ENCODE results near the gene PSAPL1.

Gene PSAPL1

GRCh38 chr4:7434766-7435150 is at the start of gene PSAPL1:
PSAPL1 (minus strand) TSS chr4:7434930; CDS start chr4:7434879, 51 bp downstream.
- DNase-seq (ENCODE audit: low spot score): peak; percentile 63

- no peak for DNase-seq (ENCODE audit: low spot score)
Observed at GRCh38 chr4:7481227-7481626, 46.5 kb upstream of the PSAPL1 start.

GRCh38 chr4:7480423-7480822 is 45.7 kb upstream of the PSAPL1 start:
- no peak for DNase-seq (ENCODE audit: low spot score)

- no peak for DNase-seq (ENCODE audit: low spot score)
Observed at GRCh38 chr4:7478665-7479064, 43.9 kb upstream of the PSAPL1 start.

DNA sequence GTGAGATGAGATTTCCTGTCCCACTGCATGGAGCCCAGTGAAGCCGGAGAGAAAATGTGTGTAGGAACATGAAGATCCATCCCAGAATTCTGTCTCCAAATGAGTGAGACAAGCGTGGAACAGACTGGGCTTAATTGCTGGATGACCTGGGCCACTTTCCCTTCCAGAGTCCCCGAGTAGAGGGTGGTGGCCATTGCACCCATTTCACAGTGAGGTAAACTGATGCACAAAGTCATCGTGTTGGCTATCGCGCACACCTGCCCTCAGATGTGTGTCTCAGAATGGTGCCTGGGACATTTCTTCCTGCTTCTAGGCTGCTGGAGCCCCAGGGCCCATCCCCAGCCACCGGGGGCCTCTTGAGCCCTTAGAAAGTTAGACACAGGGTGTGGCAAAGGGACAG is 43.0 kb upstream of the PSAPL1 start:
- no peak for DNase-seq (ENCODE audit: low spot score)

DNA sequence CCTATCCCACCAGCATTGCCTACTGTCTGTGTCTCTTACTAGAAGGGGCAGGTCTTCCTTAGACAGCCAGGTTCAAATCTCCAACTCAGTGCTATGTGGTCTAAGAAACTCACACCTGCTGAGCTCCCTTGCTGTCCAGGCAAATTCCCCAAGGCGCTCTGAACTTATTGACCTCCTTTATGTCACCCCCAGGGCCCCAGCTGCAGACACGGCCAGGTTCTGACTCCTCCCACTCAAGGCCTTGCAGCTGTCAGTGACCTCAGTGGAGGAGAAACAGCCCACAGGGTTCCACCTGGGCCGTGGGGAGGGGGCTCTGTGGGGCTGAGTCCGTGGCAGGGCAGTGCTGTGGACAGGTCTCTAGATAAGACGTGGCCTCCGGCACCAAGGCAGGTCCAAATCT is 42.1 kb upstream of the PSAPL1 start:
- DNase-seq (ENCODE audit: low spot score): no peak

DNA sequence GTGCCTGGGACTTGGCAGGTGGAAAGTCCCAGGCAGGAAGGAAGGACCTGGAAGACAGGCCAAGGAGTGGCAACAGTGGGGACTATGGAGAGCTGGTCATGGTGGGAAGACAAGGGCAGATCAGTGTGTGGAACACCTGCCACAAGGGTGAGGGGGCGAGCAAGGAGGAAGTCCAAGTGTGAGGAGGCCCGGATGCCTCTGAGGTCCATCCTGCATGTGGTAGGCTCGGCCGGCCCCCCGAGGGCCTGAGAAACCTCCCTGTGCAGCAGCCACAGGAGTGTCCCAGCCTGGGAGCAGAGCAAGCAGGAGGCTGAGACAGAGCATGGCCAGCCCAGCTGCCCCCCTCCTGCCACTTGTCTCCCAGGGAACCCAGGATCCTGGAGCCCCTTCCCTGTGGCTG is 40.5 kb upstream of the PSAPL1 start:
- DNase-seq (ENCODE audit: low spot score): no peak

- DNase-seq (ENCODE audit: low spot score): no peak
Observed at GRCh38 chr4:7474320-7474719, 39.6 kb upstream of the PSAPL1 start.

GRCh38 chr4:7473081-7473480 is 38.4 kb upstream of the PSAPL1 start:
- no peak for DNase-seq (ENCODE audit: low spot score)

DNA sequence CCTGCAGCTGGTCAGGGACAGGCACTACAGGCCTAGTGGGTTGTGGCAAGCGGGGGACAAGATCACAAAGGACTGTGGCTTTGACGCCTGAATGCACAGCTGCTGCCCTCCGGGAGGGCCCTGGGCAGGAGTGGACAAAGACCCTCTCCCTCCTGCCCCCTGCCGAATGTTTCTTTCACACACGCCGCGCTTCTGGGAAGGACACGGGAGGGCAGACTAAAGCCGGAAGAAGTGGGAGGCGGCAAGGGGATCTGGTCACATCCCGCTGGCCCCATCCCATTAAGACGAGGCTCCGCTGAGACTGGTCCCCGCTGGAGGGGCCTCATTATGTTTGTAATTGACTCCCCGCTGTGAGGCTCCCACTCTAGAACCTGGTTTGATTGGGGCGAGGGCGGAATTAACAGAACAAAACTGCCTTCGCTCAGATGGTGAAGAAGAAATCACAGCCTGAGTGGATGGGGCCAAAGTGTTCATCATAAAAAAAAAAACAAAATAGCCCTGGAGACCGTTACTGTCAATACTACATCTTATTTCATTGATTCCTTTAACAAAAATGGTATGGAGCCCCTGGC is 37.8 kb upstream of the PSAPL1 start:
- DNase-seq (ENCODE audit: low spot score): no peak

- no peak for DNase-seq (ENCODE audit: low spot score)
Observed at GRCh38 chr4:7470522-7471128, 35.9 kb upstream of the PSAPL1 start.

DNA sequence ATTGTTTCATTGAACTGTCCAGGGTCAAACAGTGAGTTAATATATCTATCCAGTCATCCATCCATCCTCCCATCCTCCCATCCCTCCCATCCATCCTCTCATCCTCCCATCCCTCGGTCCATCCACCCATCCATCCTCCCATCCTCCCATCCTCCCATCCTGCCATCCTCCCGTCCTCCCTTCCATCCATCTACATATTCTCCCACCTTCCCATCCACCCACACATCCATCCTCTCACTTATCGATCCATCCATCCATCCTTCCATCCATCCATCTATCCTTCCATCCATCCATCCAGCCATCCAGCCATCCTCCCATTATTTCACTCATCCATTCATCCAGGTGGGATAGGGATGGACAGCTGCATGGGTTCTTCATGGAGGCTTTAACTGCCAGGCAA is 35.4 kb upstream of the PSAPL1 start:
- DNase-seq (ENCODE audit: low spot score): no peak

GRCh38 chr4:7469023-7469422 is 34.3 kb upstream of the PSAPL1 start:
- DNase-seq (ENCODE audit: low spot score): no peak

- DNase-seq (ENCODE audit: low spot score): no peak
Observed at GRCh38 chr4:7467471-7467870, 32.7 kb upstream of the PSAPL1 start.

GRCh38 chr4:7466904-7467303 is 32.2 kb upstream of the PSAPL1 start:
- DNase-seq (ENCODE audit: low spot score): no peak

DNA sequence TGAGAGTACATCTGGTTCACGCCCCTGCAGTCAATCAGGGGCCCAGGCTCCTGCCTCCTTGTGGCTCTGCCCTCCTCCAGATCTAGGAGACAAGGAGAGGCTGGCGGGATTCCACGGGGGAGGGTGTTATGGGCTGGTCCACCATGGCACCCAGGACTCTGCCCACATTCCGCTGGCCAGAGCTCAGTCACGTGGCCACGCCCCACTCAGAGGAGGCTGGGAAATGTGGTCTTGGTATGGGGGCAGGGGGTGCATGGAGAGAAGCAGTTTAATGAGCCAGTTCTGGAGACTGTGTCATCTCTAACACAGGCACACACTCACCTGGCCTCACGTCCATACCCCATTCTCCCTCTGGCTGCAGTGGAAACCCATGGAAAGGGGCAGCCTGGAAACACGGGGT is 31.5 kb upstream of the PSAPL1 start:
- no peak for DNase-seq (ENCODE audit: low spot score)

- DNase-seq (ENCODE audit: low spot score): no peak
Observed at GRCh38 chr4:7465017-7465416, 30.3 kb upstream of the PSAPL1 start.

DNA sequence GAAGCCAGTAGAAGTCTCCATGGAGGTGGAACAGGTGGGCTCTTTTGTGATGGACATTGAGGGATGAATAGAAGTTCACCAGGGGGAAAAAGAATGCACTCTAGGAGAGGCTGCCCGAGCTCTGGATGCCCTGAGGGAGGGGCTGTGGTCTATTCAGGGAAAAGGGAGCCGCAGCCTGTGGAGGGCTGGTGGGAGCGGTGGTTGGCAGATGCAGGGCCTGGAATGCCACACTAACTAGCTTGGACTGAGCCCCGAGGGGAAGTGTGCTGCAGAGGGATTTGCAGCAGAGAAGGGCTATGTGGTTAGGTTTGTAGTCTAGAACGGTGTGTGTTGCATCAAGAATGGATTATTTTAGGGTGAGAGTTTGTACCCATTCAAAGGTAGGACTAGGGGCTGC is 29.5 kb upstream of the PSAPL1 start:
- no peak for DNase-seq (ENCODE audit: low spot score)

DNA sequence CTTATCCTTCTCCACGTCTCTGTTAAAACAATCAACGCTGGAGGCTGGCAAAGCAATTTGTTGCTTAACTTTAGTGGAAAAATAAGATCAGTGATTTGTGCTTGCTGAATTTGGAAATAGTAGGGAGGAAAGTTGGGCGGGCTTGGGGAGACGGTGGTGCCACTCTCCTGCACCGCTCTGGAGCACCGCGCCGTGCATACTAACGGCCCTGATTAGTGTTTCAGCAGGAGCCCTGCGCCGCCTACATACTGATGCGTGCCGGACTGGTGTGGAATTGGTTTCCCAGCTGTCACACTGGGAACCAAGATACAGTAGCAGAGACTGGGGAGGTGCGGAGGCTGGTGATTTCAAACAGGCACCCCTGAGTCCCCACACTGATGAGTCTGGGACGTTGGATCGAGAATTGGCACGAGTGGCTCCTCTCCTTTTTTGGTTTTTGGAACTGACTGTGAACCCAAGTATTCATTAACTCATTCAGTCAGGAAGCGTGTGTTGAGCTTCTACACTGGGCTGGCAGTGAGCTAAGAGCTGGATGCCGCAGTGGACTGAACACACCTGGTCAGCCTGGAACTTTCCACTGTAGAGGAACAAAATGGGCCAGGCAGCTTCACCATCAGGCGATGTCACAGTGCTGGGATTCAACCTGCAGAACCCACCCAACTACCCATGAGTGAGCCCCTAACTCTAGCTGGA is 29.0 kb upstream of the PSAPL1 start:
- no peak for DNase-seq (ENCODE audit: low spot score)

DNA sequence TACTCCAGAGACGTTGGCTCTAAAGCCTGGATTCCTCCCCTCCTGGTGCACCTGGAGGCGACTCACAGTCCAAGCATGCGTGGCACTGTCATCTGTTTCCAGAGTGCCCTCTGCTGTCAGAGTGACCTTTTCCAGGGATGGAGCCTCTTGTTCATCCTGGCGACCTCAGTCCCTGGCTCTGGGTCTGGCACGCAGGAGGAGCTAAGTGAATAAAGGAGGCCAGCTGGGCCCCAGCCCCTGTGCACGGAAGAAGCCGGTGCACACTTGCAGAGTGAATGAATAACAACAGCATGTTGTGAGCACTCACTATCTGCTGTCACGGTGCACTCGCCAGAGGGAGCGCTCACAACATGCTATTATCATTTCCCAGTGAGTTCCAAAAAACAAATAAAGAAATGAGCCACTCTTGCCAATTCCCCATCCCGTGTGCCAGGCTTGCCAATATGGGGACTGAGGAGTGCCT is 27.8 kb upstream of the PSAPL1 start:
- DNase-seq (ENCODE audit: low spot score): no peak

DNA sequence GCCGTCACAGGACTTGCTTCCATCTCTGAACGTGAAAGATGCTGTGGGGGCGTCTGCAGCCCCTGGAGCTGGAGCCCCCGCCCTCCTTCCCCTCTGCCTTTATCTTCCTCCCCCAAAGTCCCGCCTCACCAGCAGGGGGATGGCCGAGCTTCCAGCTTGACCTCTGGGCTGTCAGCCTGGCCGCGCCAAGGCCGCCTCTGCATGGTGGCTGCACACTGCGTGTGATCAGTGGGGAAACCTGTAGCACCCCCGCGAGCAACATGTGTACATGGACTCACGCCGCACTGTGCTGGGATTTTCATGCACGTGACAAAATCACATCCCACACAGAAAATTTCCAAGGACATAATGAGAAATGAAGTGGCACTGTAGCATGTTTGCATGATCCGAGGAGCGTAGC is 26.5 kb upstream of the PSAPL1 start:
- DNase-seq (ENCODE audit: low spot score): no peak

DNA sequence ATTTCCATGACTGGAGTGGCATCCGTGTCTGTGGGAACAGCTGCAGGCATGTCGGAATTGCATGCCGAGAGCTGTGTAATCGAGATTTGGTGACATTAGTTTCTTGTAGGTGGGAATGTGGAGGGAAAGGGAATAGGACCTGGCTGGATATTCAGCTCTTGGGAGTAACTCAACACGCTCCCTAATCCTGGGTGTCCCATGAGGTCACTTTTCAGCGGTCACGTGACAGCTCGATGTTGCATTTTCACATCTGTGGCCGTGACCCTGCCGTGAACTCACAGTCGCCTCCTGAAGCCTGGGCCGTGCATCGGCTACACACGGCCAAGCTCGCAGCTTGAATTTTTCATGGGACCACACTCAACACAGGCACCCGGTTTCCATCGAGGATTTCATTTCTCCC is 25.8 kb upstream of the PSAPL1 start:
- no peak for DNase-seq (ENCODE audit: low spot score)

- DNase-seq (ENCODE audit: low spot score): no peak
Observed at GRCh38 chr4:7459471-7459870, 24.7 kb upstream of the PSAPL1 start.

DNA sequence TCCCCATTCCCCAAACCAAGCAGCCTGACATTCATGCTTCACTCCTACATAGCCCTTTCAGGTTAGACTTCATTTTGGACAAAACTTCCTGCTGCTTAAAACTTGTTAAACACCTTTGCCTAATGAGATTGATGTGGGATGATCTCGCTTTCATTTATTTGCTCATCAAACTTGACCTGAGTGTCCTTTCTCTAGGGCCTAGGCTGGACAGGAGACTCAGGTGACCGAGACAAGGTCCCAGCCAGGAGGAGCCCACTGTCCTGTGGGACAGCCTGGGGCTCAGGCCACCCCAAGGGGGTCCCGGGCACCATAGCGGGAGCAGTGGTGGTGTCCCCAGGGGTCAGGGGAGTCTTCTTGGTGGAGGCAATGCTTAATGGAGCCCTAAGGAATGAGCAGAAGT is 23.7 kb upstream of the PSAPL1 start:
- no peak for DNase-seq (ENCODE audit: low spot score)

Data from AG08396 (cell line).